ENCODE results near the gene TIGD4.
"Not testable (repeated sequence)": the region's sequence is repeated elsewhere in the genome, so short reads cannot be mapped to it uniquely, and the experiment has no call there.

TIGD4 gene

DNA sequence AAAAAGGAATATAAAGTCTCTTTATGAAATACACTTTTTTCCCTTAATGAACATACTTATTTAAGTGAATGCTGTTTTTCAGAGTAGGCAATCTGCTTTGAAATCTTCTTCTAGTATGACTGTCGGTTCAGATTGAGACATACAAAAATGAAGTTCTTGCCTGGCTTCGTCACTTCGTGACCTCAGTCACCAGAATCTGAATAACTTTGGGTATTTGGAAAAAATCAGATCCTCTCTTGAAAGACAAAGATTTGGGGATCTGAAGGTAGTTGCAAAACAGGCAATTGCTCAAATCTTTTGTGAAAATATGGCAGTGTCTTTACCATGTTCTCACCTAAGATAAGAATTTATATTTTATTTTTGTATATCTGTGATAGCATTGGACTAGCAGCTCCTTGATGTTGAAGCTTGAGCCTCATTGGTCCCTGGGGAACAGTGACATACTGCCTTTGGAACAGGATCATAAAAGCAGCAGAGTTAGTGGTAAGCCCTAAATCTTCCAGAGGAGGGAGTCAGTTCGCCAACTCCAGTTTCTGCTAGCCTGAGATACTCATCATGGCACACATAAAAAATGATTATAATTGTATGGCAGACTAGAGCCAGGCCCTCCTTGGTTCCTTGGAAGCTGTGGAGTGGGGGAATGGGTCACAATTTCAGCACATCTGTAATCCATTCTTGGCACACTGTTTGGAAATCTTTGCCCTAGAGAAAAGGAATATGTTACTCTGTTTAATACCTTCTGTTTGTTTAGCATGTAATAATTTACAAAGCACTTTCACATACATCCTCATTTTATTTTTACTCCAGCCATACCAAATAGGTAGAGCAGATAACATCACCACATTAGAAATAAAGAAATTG is 5.2 kb upstream of the TIGD4 start:
- no peaks in the 10 kb centered on the region for H3K27me3 ChIP-seq (ENCODE audit: control insufficient read depth, insufficient read depth, low read length, poor library complexity, severe bottlenecking)
- H3K27ac ChIP-seq (ENCODE audit: insufficient read depth, low read depth, low read length, poor library complexity, severe bottlenecking): no peak overlapping the region
- no peaks in the 10 kb centered on the region for H3K36me3 ChIP-seq (ENCODE audit: control insufficient read depth, insufficient read depth, low read length)
- peaks cover 3% of the 10 kb centered on the region for H3K4me1 ChIP-seq (ENCODE audit: control insufficient read depth, insufficient read depth, low read length)
- no peaks in the 10 kb centered on the region for H3K9me3 ChIP-seq (ENCODE audit: control insufficient read depth, low read length)
- WGBS, 2 experiments: 90 to 92% methylated on average over 3 to 4 of the region's 4 CpGs
- no peak overlapping the region for H3K4me3 ChIP-seq (ENCODE audit: insufficient read depth, low read depth, low read length)

DNA sequence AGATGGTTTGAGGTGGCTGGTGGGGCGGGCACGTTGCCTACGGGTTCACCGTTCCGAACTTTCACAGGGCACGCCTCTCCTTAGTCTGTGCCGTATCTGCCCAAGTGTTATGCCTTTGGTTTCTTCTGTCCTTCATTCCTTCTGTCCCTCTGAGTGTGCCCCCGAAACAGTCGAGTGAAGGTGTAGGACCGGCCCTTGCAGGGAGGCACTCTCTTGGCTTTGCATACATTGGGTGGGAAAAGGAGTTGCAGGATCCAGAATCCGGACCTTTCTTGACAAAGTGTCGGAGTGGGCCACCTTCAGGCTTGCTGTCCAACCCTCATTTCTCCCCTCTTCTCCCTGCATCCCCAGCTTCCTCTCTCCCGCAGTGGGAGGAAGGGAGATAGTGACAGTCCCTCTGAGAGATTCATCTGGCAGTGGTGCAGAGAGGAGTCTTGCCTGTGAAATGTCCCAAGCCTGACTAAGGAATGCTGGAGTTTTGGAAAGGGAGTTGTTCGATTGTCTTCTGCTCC is 793 bp upstream of the TIGD4 start:
- Histone ChIP-seq H3K27ac (ENCODE audit: insufficient read depth, low read depth, low read length, poor library complexity, severe bottlenecking) (peak overlapping the region; percentile 95), H3K27me3 (ENCODE audit: control insufficient read depth, insufficient read depth, low read length, poor library complexity, severe bottlenecking) (no peaks in the 10 kb centered on the region), H3K4me1 (ENCODE audit: control insufficient read depth, insufficient read depth, low read length) (peaks cover 9% of the 10 kb centered on the region), H3K9me3 (ENCODE audit: control insufficient read depth, low read length) (no peaks in the 10 kb centered on the region), H3K36me3 (ENCODE audit: control insufficient read depth, insufficient read depth, low read length) (no peaks in the 10 kb centered on the region), H3K4me3 (ENCODE audit: insufficient read depth, low read depth, low read length) (peak overlapping the region; percentile 87)
- WGBS, 2 experiments: 1 to 3% methylated on average over 14 of the region's 14 CpGs

DNA sequence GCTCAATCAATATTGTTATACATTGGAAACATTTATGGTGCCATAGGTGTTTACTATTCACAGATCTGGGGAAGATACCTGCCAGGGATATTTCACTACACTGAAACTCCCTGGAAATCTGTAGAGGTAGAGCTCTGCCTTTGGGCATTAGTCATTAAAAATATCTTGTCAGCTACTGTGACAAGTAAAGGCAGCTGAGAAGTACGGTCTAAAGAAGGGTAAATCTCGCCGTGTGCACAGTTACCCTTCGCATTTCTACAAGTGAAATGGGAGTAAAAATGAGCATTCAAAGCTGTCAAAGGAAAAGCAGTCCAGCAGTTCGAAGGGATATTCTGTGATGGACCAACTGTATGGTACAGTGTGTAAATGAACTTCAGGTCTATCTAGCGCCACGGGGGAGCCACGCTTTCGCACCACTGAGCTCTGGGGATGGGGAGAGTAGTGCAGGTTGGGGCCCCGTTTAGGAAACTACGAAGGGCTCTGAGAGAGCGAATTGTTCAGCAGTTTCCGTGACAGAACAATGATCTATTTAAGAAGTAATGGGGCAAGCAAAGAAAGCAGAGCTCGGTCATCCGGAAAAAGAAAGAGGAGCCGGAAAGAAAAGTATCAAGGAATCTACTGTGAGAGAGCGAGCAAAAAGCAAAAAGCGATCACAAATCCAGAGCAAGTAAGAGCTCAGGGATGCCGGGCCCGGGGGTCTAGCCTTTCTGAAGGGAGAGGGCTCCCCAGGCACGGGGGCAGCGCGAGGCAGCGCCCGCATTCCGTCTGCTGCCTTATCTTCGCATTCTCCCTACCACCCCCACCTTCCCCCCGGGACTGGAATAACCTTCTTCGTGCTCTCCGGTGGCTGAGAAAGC is 646 bp downstream of the TIGD4 start:
- Histone ChIP-seq H3K27me3 (ENCODE audit: control insufficient read depth, insufficient read depth, low read length, poor library complexity, severe bottlenecking) (no peaks in the 10 kb centered on the region), H3K27ac (ENCODE audit: insufficient read depth, low read depth, low read length, poor library complexity, severe bottlenecking) (peak overlapping the region; percentile 95), H3K4me1 (ENCODE audit: control insufficient read depth, insufficient read depth, low read length) (peaks cover 9% of the 10 kb centered on the region), H3K4me3 (ENCODE audit: insufficient read depth, low read depth, low read length) (peak overlapping the region; percentile 87), H3K9me3 (ENCODE audit: control insufficient read depth, low read length) (no peaks in the 10 kb centered on the region), H3K36me3 (ENCODE audit: control insufficient read depth, insufficient read depth, low read length) (no peaks in the 10 kb centered on the region)
- WGBS, 2 experiments: 6% methylated on average over 30 of the region's 30 CpGs

DNA sequence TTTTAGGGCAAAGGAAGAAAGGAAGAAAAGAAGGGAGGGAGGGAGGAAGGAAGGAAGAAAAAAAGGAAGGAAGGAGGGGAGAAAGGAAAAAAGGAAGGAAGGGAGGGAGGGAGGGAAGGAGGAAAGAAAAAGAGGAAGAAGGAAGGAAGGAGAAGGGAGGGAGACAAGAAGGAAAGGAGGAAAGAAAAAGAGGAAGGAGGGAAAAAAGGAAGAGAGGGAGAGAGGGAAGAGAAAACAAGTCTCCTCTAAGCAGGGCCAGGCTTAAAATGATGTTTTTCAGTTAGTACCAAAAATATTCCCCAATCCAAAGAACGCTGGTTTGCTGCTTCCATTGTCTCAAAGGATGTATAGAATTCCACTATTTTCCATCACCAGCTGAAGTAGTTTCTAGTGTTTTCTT is 2.0 kb downstream of the TIGD4 start:
- 88 to 100% methylated on average over 1 of the region's 1 CpG for WGBS, 2 experiments
- H3K4me3 ChIP-seq (ENCODE audit: insufficient read depth, low read depth, low read length): no peak overlapping the region

DNA sequence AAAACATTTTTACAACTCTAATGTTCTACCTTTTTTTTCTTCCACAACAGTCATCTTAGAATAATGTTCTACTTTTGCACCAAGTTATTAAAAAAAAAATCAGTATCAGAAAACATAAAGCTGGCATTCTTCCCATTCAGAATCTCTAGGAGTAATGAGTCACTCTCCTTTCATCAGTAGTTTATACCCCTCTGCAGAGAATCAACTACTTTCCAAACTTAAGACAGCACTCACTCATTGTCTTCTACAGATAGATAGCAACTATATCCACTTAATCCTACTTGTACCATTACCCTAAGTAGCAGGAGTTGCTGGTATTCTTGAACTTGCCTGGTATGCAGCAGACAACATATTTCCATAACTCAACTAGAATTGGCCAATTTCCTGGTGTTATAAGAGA is 3.2 kb downstream of the TIGD4 start:
- Histone ChIP-seq H3K27me3 (ENCODE audit: control insufficient read depth, insufficient read depth, low read length, poor library complexity, severe bottlenecking) (no peaks in the 10 kb centered on the region), H3K36me3 (ENCODE audit: control insufficient read depth, insufficient read depth, low read length) (no peaks in the 10 kb centered on the region), H3K27ac (ENCODE audit: insufficient read depth, low read depth, low read length, poor library complexity, severe bottlenecking) (no peak overlapping the region), H3K9me3 (ENCODE audit: control insufficient read depth, low read length) (no peaks in the 10 kb centered on the region), H3K4me3 (ENCODE audit: insufficient read depth, low read depth, low read length) (no peak overlapping the region), H3K4me1 (ENCODE audit: control insufficient read depth, insufficient read depth, low read length) (peaks cover 7% of the 10 kb centered on the region)

More for the DNA sequence above, 2.0 kb downstream of the TIGD4 start:
- Histone ChIP-seq H3K4me1 (ENCODE audit: control insufficient read depth, insufficient read depth, low read length) (peaks cover 9% of the 10 kb centered on the region), H3K36me3 (ENCODE audit: control insufficient read depth, insufficient read depth, low read length) (no peaks in the 10 kb centered on the region), H3K27me3 (ENCODE audit: control insufficient read depth, insufficient read depth, low read length, poor library complexity, severe bottlenecking) (no peaks in the 10 kb centered on the region), H3K9me3 (ENCODE audit: control insufficient read depth, low read length) (no peaks in the 10 kb centered on the region), H3K27ac (ENCODE audit: insufficient read depth, low read depth, low read length, poor library complexity, severe bottlenecking) (no peak overlapping the region)

GRCh38 chr4:152773953-152774352 is 5.6 kb downstream of the TIGD4 start:
- H3K4me1 ChIP-seq (ENCODE audit: control insufficient read depth, insufficient read depth, low read length): peaks cover 7% of the 10 kb centered on the region
- H3K27ac ChIP-seq (ENCODE audit: insufficient read depth, low read depth, low read length, poor library complexity, severe bottlenecking): no peak overlapping the region
- no peaks in the 10 kb centered on the region for H3K36me3 ChIP-seq (ENCODE audit: control insufficient read depth, insufficient read depth, low read length)
- H3K27me3 ChIP-seq (ENCODE audit: control insufficient read depth, insufficient read depth, low read length, poor library complexity, severe bottlenecking): no peaks in the 10 kb centered on the region
- 86 to 91% methylated on average over 1 of the region's 1 CpG for WGBS, 2 experiments
- no peak overlapping the region for H3K4me3 ChIP-seq (ENCODE audit: insufficient read depth, low read depth, low read length)
- H3K9me3 ChIP-seq (ENCODE audit: control insufficient read depth, low read length): no peaks in the 10 kb centered on the region

DNA sequence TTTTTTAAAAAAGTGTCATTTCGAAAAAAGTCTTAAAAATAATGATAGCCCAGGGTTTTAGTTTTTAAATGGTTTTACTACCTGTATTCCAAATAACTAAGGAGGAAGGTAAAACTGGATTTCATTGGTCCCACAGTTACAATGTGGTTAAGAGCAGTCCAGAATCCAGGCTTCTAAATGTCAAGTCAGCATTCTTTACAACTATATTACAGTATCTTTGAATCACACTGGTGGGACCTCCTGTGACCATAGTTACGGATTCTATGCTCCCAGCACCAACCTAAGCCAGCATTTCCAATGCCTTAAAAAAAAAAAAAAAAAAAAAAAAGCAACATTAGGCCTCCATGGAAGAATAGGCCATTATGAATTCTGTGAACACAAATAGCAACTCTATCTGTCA is 6.2 kb downstream of the TIGD4 start:
- Histone ChIP-seq H3K27ac (ENCODE audit: insufficient read depth, low read depth, low read length, poor library complexity, severe bottlenecking) (no peak overlapping the region), H3K36me3 (ENCODE audit: control insufficient read depth, insufficient read depth, low read length) (no peaks in the 10 kb centered on the region), H3K4me3 (ENCODE audit: insufficient read depth, low read depth, low read length) (no peak overlapping the region), H3K27me3 (ENCODE audit: control insufficient read depth, insufficient read depth, low read length, poor library complexity, severe bottlenecking) (no peaks in the 10 kb centered on the region), H3K9me3 (ENCODE audit: control insufficient read depth, low read length) (no peaks in the 10 kb centered on the region), H3K4me1 (ENCODE audit: control insufficient read depth, insufficient read depth, low read length) (peaks cover under 1% of the 10 kb centered on the region)
- WGBS, 2 experiments: 87 to 94% methylated on average over 1 to 2 of the region's 2 CpGs

DNA sequence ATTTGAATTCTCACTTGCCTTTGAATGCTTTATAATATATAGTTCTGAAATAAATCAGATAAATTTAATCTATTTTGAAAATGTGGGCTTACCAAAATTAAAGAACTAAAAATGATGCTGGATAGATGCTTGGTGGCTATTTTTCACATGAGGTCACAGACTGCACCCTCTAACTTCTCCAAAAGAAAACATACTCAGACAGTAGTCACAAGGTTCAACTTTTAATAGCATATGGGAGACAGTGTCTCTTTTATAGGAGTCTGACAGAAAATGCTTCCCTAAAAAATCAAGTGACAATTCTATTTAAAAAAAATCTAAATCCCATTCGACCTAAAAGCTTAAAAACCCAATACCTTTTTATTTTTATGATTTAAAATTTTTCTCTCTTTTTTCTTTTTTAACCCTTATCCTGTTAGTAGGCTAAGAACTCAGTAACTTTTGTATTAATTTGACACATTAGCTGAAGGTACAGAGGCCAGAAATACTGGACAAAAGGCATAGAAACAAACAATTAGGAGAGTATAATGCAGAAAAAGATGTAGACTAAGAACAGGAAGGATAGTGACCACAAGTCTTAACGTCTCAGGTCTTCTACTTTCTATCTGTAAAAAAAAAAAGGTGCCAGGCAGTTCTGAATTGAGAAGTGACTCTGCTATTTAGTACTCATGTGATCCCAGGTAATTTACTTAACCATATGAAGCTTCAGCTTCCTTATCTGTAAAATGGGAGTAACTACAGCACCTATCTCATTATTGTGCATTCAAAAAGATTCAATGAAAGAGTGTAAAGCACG is 7.6 kb downstream of the TIGD4 start:
- Histone ChIP-seq H3K36me3 (ENCODE audit: control insufficient read depth, insufficient read depth, low read length) (no peaks in the 10 kb centered on the region), H3K9me3 (ENCODE audit: control insufficient read depth, low read length) (no peaks in the 10 kb centered on the region), H3K27me3 (ENCODE audit: control insufficient read depth, insufficient read depth, low read length, poor library complexity, severe bottlenecking) (no peaks in the 10 kb centered on the region), H3K4me3 (ENCODE audit: insufficient read depth, low read depth, low read length) (no peak overlapping the region), H3K27ac (ENCODE audit: insufficient read depth, low read depth, low read length, poor library complexity, severe bottlenecking) (no peak overlapping the region), H3K4me1 (ENCODE audit: control insufficient read depth, insufficient read depth, low read length) (no peaks in the 10 kb centered on the region)
- WGBS, 2 experiments: 91 to 93% methylated on average over 1 to 3 of the region's 3 CpGs

GRCh38 chr4:152765069-152765737 is 14.3 kb downstream of the TIGD4 start:
- 91 to 92% methylated on average over 54 of the region's 54 CpGs for WGBS, 2 experiments
- not testable (repeated sequence) for H3K27me3 ChIP-seq (ENCODE audit: control insufficient read depth, insufficient read depth, low read length, poor library complexity, severe bottlenecking); H3K4me3 ChIP-seq (ENCODE audit: insufficient read depth, low read depth, low read length); H3K9me3 ChIP-seq (ENCODE audit: control insufficient read depth, low read length); H3K36me3 ChIP-seq (ENCODE audit: control insufficient read depth, insufficient read depth, low read length); H3K4me1 ChIP-seq (ENCODE audit: control insufficient read depth, insufficient read depth, low read length); H3K27ac ChIP-seq (ENCODE audit: insufficient read depth, low read depth, low read length, poor library complexity, severe bottlenecking)

Data from ectodermal cell (in vitro differentiated cells).